HG03060 (cell line): ENCODE results near the gene LUC7L3.
"Not testable (repeated sequence)": the region's sequence is repeated elsewhere in the genome, so short reads cannot be mapped to it uniquely, and the experiment has no call there.

Experiments used
- ATAC-seq: cut with Tn5 transposase; IDR thresholded peaks from one replicate; pipeline ENCODE4 v1.9.1; 2021; ENCODE audit warnings: low read depth, moderate number of reproducible peaks; ENCODE audit not compliant: unreplicated experiment

LUC7L3 gene

DNA sequence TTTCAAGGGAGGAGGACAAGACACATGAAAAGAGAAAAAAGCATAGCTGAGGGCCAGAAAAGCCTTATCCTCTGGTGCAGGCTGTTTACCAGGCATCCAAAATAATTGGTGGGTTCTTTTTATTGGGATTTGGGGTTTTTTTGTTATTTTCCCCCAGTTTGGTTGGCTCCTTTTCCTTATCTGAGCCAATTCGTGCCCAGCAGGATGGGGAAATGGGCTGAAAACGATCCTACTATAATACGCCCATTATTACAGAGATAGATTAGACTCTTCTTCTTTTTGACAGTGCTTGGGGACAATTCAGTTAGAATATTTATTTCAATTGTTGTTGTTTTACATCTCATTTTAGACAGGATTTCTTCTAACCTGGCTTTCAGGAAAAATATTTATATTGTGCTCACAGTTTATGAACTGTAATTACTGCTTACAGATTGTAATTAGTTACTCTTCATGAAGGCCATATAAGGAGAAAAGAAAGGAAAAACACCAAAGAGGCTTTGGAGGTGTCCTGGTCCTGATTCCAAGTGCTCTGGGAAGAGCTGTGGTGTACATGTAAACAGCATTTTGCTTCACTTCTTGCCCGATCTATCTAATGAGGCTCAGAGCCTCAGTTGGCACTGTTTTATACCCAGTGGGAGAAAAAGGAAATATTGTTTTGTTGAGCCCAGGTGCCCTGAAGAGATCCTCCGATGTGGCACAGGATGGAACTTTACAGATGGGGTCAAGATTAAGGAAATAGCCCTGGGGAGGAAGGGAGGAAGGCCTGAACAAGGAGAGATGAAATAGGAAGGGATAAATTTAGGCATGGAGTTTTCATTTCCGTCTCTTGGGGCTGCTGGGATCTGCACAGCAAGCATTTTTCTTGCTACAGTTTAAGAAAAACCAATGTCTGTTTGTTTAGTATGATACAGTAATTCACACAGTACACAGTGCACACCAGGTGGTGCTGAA lies 11.1 kb upstream of the LUC7L3 start:
- ATAC-seq = no peak

GRCh38 chr17:50709053-50709452 lies 10.3 kb upstream of the LUC7L3 start:
- ATAC-seq = not testable (repeated sequence)

DNA sequence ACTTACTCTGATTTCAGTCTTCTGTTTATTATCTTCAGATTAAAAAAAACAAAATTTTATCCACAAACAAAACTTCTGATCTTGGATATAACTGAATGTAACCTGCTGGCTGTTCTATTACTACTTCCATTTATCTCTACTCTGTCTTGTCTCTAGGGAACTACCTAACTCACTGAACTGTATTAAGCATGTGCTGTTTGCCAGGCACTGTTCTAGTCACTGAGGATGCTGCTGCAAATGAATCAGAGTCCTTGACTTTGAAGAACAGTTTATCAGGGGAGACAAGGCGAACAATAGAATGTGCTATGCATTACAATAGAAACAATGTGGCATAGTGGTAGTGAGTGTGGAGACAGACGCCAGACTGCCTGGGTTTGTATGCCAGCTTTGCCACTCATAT lies 9.4 kb upstream of the LUC7L3 start:
- no peak for ATAC-seq

- no peak for ATAC-seq
Observed at GRCh38 chr17:50710650-50711049, 8.8 kb upstream of the LUC7L3 start.

GRCh38 chr17:50712641-50713040 lies 6.8 kb upstream of the LUC7L3 start:
- ATAC-seq = no peak

- ATAC-seq = no peak
Observed at GRCh38 chr17:50715471-50715870, 3.9 kb upstream of the LUC7L3 start.

GRCh38 chr17:50719924-50720794 lies 756 bp downstream of the LUC7L3 start:
- no peak for ATAC-seq

GRCh38 chr17:50721194-50722010 lies 2.0 kb downstream of the LUC7L3 start:
- no peak for ATAC-seq

GRCh38 chr17:50722746-50723145 lies 3.3 kb downstream of the LUC7L3 start:
- ATAC-seq = no peak

DNA sequence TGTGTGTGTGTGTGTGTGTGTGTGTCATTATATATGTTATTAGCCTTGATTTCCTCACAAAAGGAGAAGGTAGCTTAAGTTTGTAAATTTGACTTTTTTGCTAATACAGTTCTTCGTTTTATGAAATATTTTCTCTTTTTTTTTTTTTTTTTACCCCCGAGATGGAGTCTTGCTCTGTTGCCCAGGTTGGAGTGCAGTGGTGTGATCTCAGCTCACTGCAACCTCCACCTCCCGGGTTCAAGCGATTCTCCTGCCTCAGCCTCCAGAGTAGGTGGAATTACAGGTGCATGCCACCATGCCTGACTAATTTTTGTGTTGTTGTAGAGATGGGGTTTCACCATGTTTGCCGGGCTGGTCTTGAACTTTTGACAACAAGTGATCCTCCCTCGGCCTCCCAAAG lies 5.2 kb downstream of the LUC7L3 start:
- ATAC-seq = not testable (repeated sequence)

GRCh38 chr17:50725769-50726655 lies 6.6 kb downstream of the LUC7L3 start:
- no peak for ATAC-seq

DNA sequence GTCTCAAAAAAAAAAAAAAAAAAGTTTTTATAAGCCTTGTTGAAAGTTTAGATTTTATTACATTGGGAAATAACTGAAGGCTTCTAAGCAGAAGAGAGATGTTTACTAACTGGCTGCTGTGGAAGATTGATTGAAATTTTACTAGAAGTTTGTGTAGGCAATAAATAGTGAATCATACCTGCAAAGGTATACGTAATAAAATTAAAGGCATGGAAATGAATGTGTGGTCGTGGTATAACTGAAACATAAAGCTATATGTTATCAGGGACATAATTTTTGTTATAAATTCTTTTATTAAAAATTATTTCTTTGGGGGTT lies 8.7 kb downstream of the LUC7L3 start:
- ATAC-seq = no peak

GRCh38 chr17:50728881-50729765 lies 9.7 kb downstream of the LUC7L3 start:
- no peak for ATAC-seq

DNA sequence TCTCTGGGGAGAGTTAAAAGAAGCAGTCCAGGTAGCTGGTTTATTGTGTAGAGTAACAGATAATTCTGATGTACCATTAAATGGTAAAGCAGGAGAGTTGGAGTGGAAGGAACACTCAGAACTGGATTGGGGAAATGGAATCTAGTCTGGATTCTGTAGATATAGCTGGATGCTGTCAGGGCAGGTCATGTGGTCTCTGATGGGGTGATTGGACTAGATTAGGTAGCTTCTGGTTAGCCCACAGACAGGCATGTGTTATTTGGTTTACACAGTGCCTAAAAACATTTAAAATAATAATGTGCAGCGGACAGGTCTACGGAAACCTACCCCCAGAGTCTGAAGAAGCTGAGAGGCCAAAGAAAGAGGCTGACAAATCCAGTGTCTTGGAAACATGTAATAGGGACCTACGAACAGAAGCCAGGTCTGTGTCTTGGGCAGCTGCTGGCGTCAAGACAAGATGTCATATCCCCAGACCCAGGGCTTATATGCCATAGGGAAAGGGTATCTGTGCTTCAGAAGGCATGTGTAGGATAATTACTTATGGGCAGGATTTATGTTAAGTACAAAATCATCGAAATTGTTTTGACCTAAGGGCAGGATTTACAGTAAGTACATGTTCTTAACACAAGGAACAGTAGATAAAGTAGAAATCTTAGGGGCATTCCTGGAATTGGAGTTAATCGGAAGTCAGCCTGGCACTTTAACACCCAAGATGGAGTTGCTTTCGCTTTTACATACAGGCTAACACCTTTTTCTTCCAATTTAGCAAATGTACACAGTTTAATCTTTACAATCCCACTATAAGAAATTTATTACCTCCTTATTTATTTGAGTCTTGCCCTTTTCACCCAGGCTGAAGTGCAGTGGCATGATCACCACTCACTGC lies 12.4 kb downstream of the LUC7L3 start:
- no peak for ATAC-seq

- no peak for ATAC-seq
Observed at GRCh38 chr17:50735287-50735686, 15.9 kb downstream of the LUC7L3 start.

DNA sequence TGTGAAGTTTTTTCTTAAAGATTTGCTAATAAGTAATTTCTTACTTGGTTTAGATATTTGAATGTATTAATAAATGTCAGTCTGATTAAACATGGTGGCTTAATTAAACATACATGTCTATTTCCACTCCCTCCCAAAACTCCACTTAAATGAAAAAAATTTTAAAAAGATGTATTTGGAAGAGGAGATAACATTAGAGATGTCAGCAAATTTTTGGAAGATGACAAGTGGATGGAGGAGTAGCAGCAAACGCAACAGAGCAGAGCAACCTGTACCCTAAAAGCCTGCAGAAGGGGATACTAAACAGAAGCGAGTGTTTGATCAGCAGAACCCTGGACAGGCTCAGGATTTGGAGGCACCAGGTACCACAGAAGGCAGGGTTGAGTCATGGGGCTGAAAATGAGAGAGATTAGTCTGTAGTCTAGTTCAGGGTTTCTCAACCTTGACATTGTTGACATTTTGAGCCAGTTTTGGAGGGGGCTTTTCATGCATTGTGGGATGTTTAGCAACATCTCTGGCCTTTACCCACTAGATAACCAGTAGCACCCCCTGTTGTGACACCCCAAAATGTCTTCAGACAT lies 17.8 kb downstream of the LUC7L3 start:
- ATAC-seq = no peak

DNA sequence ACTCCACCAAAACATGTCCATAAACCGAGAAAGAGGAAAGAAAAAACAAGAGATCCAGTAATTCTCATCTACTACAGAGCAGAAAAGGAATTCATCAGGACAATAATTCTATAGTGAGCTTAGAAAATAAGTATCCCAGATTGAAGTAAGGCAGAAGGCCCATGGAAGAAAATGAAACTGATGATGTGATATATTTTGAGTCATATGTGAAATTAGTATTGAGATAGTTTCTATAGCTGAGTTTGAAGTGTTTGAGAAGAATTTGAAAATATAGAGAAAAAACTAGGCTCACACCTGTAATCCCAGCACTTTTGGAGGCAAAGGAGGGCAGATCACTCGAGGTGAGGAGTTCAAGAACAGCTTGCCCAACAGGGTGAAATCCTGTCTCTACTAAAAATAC lies 19.7 kb downstream of the LUC7L3 start:
- ATAC-seq = no peak
